GM21786 (cell line): ENCODE results near the gene C2orf68.
"Not testable (repeated sequence)": the region's sequence is repeated elsewhere in the genome, so short reads cannot be mapped to it uniquely, and the experiment has no call there.

ENCODE experiments used
- ATAC-seq: cut with Tn5 transposase; IDR thresholded peaks from one replicate; pipeline ENCODE4 v1.9.1; 2021; ENCODE audit not compliant: unreplicated experiment

C2orf68 gene

GRCh38 chr2:85584857-85585780, 26.7 kb downstream of the C2orf68 start:
- ATAC-seq = peak; percentile 54

GRCh38 chr2:85584354-85584856, 27.5 kb downstream of the C2orf68 start, which contains the start of gene VAMP5:
VAMP5 (plus strand) TSS chr2:85584431; CDS start chr2:85584491, 60 bp downstream.
- peak; percentile 24 for ATAC-seq

- ATAC-seq = peak; percentile 51
Observed at GRCh38 chr2:85583667-85584353, 28.1 kb downstream of the C2orf68 start.

GRCh38 chr2:85582492-85582891, 29.4 kb downstream of the C2orf68 start:
- no peak for ATAC-seq

- no peak for ATAC-seq
Observed at GRCh38 chr2:85580206-85580605, 31.7 kb downstream of the C2orf68 start.

GRCh38 chr2:85579266-85579935, 32.5 kb downstream of the C2orf68 start:
- ATAC-seq = no peak

GRCh38 chr2:85578243-85579180, 33.4 kb downstream of the C2orf68 start:
- peak; percentile 50 for ATAC-seq

- peak; percentile 75 for ATAC-seq
Observed at GRCh38 chr2:85577386-85578242, 34.3 kb downstream of the C2orf68 start, which contains the start of gene VAMP8. VAMP8 (plus strand) TSS chr2:85577586; CDS start chr2:85577647, 61 bp downstream.

- no peak for ATAC-seq
Observed at GRCh38 chr2:85577063-85577385, 34.8 kb downstream of the C2orf68 start.

GRCh38 chr2:85575739-85576138, 36.1 kb downstream of the C2orf68 start:
- ATAC-seq = no peak

- no peak for ATAC-seq
Observed at GRCh38 chr2:85566265-85566664, 45.6 kb downstream of the C2orf68 start.

- no peak for ATAC-seq
Observed at GRCh38 chr2:85564144-85564563, 47.7 kb downstream of the C2orf68 start.

- peak; percentile 89 for ATAC-seq
Observed at GRCh38 chr2:85561280-85562212, 50.3 kb downstream of the C2orf68 start, which contains the start of gene GGCX. GGCX (minus strand) TSS chr2:85561493; CDS start chr2:85561428, 65 bp downstream.

GRCh38 chr2:85560812-85561279, 51.0 kb downstream of the C2orf68 start:
- peak; percentile 14 for ATAC-seq

GRCh38 chr2:85560403-85560726, 51.5 kb downstream of the C2orf68 start:
- ATAC-seq = not testable (repeated sequence)

- no peak for ATAC-seq
Observed at GRCh38 chr2:85558160-85558559, 53.7 kb downstream of the C2orf68 start.

GRCh38 chr2:85557130-85557529, 54.7 kb downstream of the C2orf68 start:
- no peak for ATAC-seq
